Measurements from ENCODE around the gene IFNLR1.

The IFNLR1 gene

GRCh38 chr1:24205345-24206082 is 18.4 kb upstream of the IFNLR1 start:
- H3K27ac ChIP-seq (ENCODE audit: low read depth, low read length): no peak overlapping the region
- H3K27me3 ChIP-seq (ENCODE audit: control insufficient read depth, insufficient read depth, low read length): no peaks in the 10 kb centered on the region
- H3K36me3 ChIP-seq (ENCODE audit: control insufficient read depth, insufficient read depth, low read length): no peaks in the 10 kb centered on the region

GRCh38 chr1:24204116-24204515 is 17.0 kb upstream of the IFNLR1 start:
- H3K4me3 ChIP-seq (ENCODE audit: low read depth, low read length): no peak overlapping the region
- H3K27me3 ChIP-seq (ENCODE audit: control insufficient read depth, insufficient read depth, low read length): no peaks in the 10 kb centered on the region
- H3K36me3 ChIP-seq (ENCODE audit: control insufficient read depth, insufficient read depth, low read length): no peaks in the 10 kb centered on the region
- H3K4me1 ChIP-seq (ENCODE audit: control insufficient read depth, insufficient read depth, low read length): peaks cover 7% of the 10 kb centered on the region; the same call in 1 of the 2 replicates
- H3K27ac ChIP-seq (ENCODE audit: low read depth, low read length): no peak overlapping the region
- H3K9ac ChIP-seq (ENCODE audit: low read length): no peak overlapping the region
- H3K9me3 ChIP-seq (ENCODE audit: control insufficient read depth, insufficient read depth, low read depth, low read length): no peaks in the 10 kb centered on the region

More at GRCh38 chr1:24205345-24206082, 18.4 kb upstream of the IFNLR1 start:
- Histone ChIP-seq H3K4me3 (ENCODE audit: low read depth, low read length) (no peak overlapping the region), H3K9ac (ENCODE audit: low read length) (no peak overlapping the region), H3K9me3 (ENCODE audit: control insufficient read depth, insufficient read depth, low read depth, low read length) (no peaks in the 10 kb centered on the region), H3K4me1 (ENCODE audit: control insufficient read depth, insufficient read depth, low read length) (peaks cover 7% of the 10 kb centered on the region; the same call in 1 of the 2 replicates)

DNA sequence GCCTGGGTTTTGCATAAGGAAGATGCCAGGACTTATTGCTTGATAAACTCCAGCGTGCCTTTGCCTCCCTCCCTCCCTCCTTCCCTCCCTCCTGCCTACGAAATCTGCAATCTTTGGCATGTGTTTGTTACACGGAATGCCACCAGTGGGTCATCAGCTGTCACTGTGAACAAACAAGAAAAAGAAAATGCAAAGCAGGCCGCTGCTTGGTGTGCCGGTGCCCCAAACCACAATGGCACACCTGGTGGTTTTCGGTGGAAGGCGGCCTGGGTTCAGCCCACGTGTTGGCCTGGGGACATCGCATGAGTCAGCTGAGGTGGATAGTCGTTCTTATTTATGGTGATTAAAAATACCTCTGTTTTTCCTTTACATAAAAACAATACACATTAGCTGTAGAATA is 16.3 kb upstream of the IFNLR1 start:
- no peaks in the 10 kb centered on the region for H3K36me3 ChIP-seq (ENCODE audit: control insufficient read depth, insufficient read depth, low read length)
- no peaks in the 10 kb centered on the region for H3K27me3 ChIP-seq (ENCODE audit: control insufficient read depth, insufficient read depth, low read length)
- H3K9me3 ChIP-seq (ENCODE audit: control insufficient read depth, insufficient read depth, low read depth, low read length): no peaks in the 10 kb centered on the region
- H3K27ac ChIP-seq (ENCODE audit: low read depth, low read length): no peak overlapping the region
- H3K4me1 ChIP-seq (ENCODE audit: control insufficient read depth, insufficient read depth, low read length): peaks cover 7% of the 10 kb centered on the region; the same call in 1 of the 2 replicates
- no peak overlapping the region for H3K9ac ChIP-seq (ENCODE audit: low read length)
- H3K4me3 ChIP-seq (ENCODE audit: low read depth, low read length): no peak overlapping the region

GRCh38 chr1:24202987-24203386 is 15.9 kb upstream of the IFNLR1 start:
- Histone ChIP-seq H3K4me1 (ENCODE audit: control insufficient read depth, insufficient read depth, low read length) (peaks cover 7% of the 10 kb centered on the region; the same call in 1 of the 2 replicates), H3K4me3 (ENCODE audit: low read depth, low read length) (no peak overlapping the region), H3K9ac (ENCODE audit: low read length) (no peak overlapping the region), H3K36me3 (ENCODE audit: control insufficient read depth, insufficient read depth, low read length) (no peaks in the 10 kb centered on the region), H3K27me3 (ENCODE audit: control insufficient read depth, insufficient read depth, low read length) (no peaks in the 10 kb centered on the region), H3K27ac (ENCODE audit: low read depth, low read length) (no peak overlapping the region), H3K9me3 (ENCODE audit: control insufficient read depth, insufficient read depth, low read depth, low read length) (no peaks in the 10 kb centered on the region)

DNA sequence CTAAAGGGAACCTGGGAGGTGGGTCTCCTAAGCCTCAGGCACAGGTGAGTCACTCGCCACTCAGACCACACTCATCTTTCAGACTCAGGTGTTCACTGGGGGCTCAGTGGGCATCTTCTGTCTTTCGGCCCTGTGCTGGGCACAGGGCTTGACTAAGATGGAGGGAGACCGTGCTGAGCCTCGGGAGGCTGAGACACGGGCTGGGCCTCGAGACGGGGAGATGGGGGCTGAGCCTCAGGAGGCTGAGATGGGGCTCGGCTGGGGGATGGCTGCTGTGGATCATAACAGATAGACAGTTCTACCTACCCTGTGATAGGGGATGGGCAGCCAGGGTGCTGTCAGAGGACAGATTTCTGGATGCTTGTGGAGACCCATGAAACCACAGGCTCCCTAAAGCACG is 15.5 kb upstream of the IFNLR1 start:
- Histone ChIP-seq H3K27ac (ENCODE audit: low read depth, low read length) (no peak overlapping the region), H3K9ac (ENCODE audit: low read length) (no peak overlapping the region)

DNA sequence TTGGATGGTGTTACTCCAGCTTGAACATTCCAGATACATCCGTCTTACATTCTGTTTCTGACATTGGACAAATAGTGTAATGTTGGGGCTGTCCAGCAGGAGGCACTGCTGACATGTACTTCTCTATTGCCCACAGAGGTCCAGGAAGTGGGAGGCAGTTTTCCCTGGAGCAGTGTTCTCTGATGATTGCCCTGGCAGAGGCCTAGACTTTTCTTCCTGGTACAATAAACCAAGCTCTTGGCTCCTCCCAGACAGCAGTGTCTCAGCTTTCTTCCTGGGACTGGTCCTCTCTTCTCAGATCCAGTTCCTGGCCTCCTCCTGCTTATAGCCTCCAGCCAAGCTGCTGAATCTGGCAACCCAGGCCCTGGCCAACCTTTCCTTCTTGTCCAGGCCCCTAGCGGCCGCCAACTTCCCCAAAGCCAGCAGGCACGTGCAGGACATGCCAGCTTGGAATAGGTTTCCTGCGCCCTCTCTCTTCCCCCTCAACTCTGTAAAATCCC is 14.9 kb upstream of the IFNLR1 start:
- Histone ChIP-seq H3K9ac (ENCODE audit: low read length) (no peak overlapping the region), H3K4me3 (ENCODE audit: low read depth, low read length) (no peak overlapping the region), H3K9me3 (ENCODE audit: control insufficient read depth, insufficient read depth, low read depth, low read length) (no peaks in the 10 kb centered on the region), H3K27ac (ENCODE audit: low read depth, low read length) (no peak overlapping the region), H3K27me3 (ENCODE audit: control insufficient read depth, insufficient read depth, low read length) (no peaks in the 10 kb centered on the region), H3K36me3 (ENCODE audit: control insufficient read depth, insufficient read depth, low read length) (no peaks in the 10 kb centered on the region), H3K4me1 (ENCODE audit: control insufficient read depth, insufficient read depth, low read length) (peaks cover 7% of the 10 kb centered on the region; the same call in 1 of the 2 replicates)

More for the DNA sequence above, 15.5 kb upstream of the IFNLR1 start:
- H3K4me1 ChIP-seq (ENCODE audit: control insufficient read depth, insufficient read depth, low read length): peaks cover 7% of the 10 kb centered on the region; the same call in 1 of the 2 replicates
- H3K36me3 ChIP-seq (ENCODE audit: control insufficient read depth, insufficient read depth, low read length): no peaks in the 10 kb centered on the region
- H3K4me3 ChIP-seq (ENCODE audit: low read depth, low read length): no peak overlapping the region
- no peaks in the 10 kb centered on the region for H3K9me3 ChIP-seq (ENCODE audit: control insufficient read depth, insufficient read depth, low read depth, low read length)
- no peaks in the 10 kb centered on the region for H3K27me3 ChIP-seq (ENCODE audit: control insufficient read depth, insufficient read depth, low read length)

DNA sequence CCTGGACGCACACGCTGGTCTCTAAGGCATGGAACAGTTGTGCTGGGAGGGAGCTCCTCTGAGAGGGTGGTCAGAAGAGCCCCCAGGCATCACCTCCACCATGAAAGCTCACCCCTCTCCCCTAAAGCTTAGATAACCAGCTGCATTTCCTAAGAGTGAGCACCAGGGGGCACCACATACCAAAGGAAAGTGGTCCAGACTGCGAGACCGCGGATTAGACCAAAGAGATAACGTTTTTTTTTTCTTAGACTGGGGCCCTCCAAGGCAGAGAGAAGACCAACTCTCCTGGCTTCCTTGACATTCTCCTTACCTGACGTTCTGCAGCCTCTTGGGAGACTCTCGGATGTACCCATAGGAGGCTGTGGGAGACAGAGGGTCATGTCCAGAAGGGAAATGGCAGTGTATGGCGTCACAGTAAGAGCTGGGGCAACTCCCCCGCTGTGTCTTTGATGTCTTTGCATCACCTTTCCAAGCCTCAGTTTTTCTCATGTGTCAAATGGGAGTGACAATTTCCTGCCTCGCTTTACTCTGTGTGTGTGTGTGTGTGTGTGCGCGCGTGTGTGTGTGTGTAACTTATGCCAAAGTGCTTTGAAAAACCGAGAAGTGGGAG is 12.3 kb upstream of the IFNLR1 start:
- Histone ChIP-seq H3K27ac (ENCODE audit: low read depth, low read length) (no peak overlapping the region), H3K9ac (ENCODE audit: low read length) (no peak overlapping the region), H3K4me1 (ENCODE audit: control insufficient read depth, insufficient read depth, low read length) (peaks cover 4% of the 10 kb centered on the region; the same call in 1 of the 2 replicates), H3K4me3 (ENCODE audit: low read depth, low read length) (no peak overlapping the region), H3K27me3 (ENCODE audit: control insufficient read depth, insufficient read depth, low read length) (no peaks in the 10 kb centered on the region), H3K36me3 (ENCODE audit: control insufficient read depth, insufficient read depth, low read length) (no peaks in the 10 kb centered on the region), H3K9me3 (ENCODE audit: control insufficient read depth, insufficient read depth, low read depth, low read length) (no peaks in the 10 kb centered on the region)

DNA sequence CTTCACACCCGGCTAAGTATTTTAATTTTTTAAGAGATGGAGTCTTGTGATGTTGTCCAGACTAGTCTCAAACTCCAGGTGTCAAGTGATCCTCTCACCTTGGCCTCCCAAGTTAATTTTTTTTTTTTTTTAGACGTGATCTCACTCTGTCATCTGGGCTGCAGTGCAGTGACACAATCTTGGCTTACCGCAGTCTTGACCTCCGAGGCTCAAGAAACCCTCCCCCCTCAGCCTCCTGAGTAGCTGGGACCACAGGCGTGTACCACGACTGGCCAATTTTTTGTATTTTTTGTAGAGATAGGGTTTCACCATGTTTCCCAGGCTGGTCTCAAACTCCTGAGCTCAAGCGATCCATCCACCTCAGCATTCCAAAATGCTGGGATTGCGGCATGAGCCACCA is 11.7 kb upstream of the IFNLR1 start:
- H3K9me3 ChIP-seq (ENCODE audit: control insufficient read depth, insufficient read depth, low read depth, low read length): no peaks in the 10 kb centered on the region
- H3K27me3 ChIP-seq (ENCODE audit: control insufficient read depth, insufficient read depth, low read length): no peaks in the 10 kb centered on the region
- no peak overlapping the region for H3K9ac ChIP-seq (ENCODE audit: low read length)
- H3K27ac ChIP-seq (ENCODE audit: low read depth, low read length): no peak overlapping the region
- no peaks in the 10 kb centered on the region for H3K36me3 ChIP-seq (ENCODE audit: control insufficient read depth, insufficient read depth, low read length)
- H3K4me1 ChIP-seq (ENCODE audit: control insufficient read depth, insufficient read depth, low read length): peaks cover 4% of the 10 kb centered on the region; the same call in 1 of the 2 replicates
- no peak overlapping the region for H3K4me3 ChIP-seq (ENCODE audit: low read depth, low read length)

GRCh38 chr1:24195874-24196273 is 8.8 kb upstream of the IFNLR1 start:
- H3K4me3 ChIP-seq (ENCODE audit: low read depth, low read length): no peak overlapping the region
- H3K4me1 ChIP-seq (ENCODE audit: control insufficient read depth, insufficient read depth, low read length): no peaks in the 10 kb centered on the region
- no peaks in the 10 kb centered on the region for H3K9me3 ChIP-seq (ENCODE audit: control insufficient read depth, insufficient read depth, low read depth, low read length)

DNA sequence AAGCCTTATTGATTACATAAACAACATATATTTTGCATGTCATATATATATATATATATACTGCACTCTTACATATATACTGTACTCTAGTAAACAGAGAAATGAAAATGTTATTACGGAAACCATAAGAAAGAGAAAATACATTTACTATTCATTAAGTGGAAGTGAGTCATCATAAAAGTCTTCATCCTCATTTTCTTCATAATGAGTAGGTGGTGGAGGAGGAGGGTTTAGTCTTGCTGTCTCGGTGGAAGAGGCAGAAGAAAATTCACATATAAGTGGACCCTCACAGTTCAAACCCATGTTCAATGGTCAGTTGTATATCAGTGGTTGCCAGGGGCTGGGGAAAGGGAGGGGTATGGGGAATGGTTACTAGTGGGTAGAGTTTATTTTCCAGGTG is 8.0 kb upstream of the IFNLR1 start:
- no peak overlapping the region for H3K9ac ChIP-seq (ENCODE audit: low read length)
- H3K36me3 ChIP-seq (ENCODE audit: control insufficient read depth, insufficient read depth, low read length): no peaks in the 10 kb centered on the region
- H3K4me3 ChIP-seq (ENCODE audit: low read depth, low read length): no peak overlapping the region
- H3K27ac ChIP-seq (ENCODE audit: low read depth, low read length): no peak overlapping the region
- H3K4me1 ChIP-seq (ENCODE audit: control insufficient read depth, insufficient read depth, low read length): no peaks in the 10 kb centered on the region
- no peaks in the 10 kb centered on the region for H3K9me3 ChIP-seq (ENCODE audit: control insufficient read depth, insufficient read depth, low read depth, low read length)
- H3K27me3 ChIP-seq (ENCODE audit: control insufficient read depth, insufficient read depth, low read length): no peaks in the 10 kb centered on the region

More at GRCh38 chr1:24195874-24196273, 8.8 kb upstream of the IFNLR1 start:
- Histone ChIP-seq H3K27me3 (ENCODE audit: control insufficient read depth, insufficient read depth, low read length) (no peaks in the 10 kb centered on the region), H3K27ac (ENCODE audit: low read depth, low read length) (no peak overlapping the region), H3K36me3 (ENCODE audit: control insufficient read depth, insufficient read depth, low read length) (no peaks in the 10 kb centered on the region), H3K9ac (ENCODE audit: low read length) (no peak overlapping the region)

DNA sequence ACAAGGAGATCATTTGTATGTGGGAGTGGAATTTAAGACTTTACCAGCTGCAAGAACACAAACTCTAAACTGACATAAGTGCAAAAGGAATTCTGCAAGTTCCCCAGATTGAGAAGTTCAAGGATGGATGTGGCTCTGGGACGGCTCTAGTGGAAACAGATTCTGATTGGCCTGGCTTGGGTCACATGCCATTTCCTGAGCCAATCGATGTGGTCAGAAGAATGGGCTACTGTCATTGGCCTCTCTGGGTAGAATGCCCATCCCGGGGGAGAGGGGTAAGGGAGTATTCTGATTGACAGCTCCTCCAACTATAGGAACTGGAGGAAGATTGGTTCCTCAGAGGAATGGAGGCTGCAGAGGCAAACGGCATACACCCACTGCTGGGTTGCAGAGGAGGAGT is 6.0 kb upstream of the IFNLR1 start:
- Histone ChIP-seq H3K36me3 (ENCODE audit: control insufficient read depth, insufficient read depth, low read length) (no peaks in the 10 kb centered on the region), H3K4me3 (ENCODE audit: low read depth, low read length) (no peak overlapping the region), H3K27ac (ENCODE audit: low read depth, low read length) (no peak overlapping the region), H3K27me3 (ENCODE audit: control insufficient read depth, insufficient read depth, low read length) (no peaks in the 10 kb centered on the region), H3K9ac (ENCODE audit: low read length) (no peak overlapping the region), H3K9me3 (ENCODE audit: control insufficient read depth, insufficient read depth, low read depth, low read length) (no peaks in the 10 kb centered on the region), H3K4me1 (ENCODE audit: control insufficient read depth, insufficient read depth, low read length) (no peaks in the 10 kb centered on the region)

Measured in HUES6 (cell line).